Measurements from ENCODE around the gene TSPAN9. TPM values are rescaled to one million over a fixed set of nuclear protein-coding genes. Genes with fewer than 3 reads are reported as not detected.

The TSPAN9 gene
- total RNA-seq, 1 donor from 2014 or later, result 7.8 TPM

DNA sequence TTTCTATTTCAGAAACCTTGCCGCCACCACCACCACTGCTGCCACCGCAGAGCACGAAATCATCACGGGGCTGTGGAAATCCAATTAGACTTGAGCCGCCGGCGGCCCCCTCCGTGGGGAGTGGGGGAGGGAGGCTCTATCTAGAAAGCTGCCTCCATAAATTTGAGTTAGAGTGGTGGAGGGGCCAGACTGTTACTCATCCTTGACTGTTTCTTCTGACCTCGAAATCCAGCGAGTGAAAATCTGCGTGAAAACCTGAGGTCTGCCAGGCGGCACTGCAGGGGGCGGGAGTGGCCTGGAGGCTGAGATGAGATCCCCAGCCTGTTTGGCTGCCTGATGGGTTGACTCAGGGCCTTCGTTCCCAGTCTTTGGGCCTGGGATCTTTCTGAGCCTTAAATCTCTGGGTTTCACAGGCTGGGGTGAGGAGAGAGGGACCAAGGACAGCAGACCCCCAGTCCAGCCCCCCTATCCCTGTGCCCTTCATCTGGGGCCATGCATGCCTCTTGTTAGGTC is 29.9 kb downstream of the TSPAN9 start:
- Mint-ChIP-seq H3K9me3 (no peaks in the 10 kb centered on the region), H3K4me3 (no peak overlapping the region), H3K4me1 (peaks cover 51% of the 10 kb centered on the region), H3K36me3 (no peaks in the 10 kb centered on the region), H3K27ac (no peak overlapping the region), H3K27me3 (ENCODE audit: insufficient read depth, low read depth) (peaks cover 13% of the 10 kb centered on the region)
- Histone ChIP-seq H3K4me1 (peaks cover 29% of the 10 kb centered on the region), H3K36me3 (no peaks in the 10 kb centered on the region), H3K9me3 (ENCODE audit: low read depth) (no peaks in the 10 kb centered on the region), H4K20me1 (ENCODE audit: low read depth) (no peaks in the 10 kb centered on the region), H3K27ac (no peak overlapping the region), H3K27me3 (no peaks in the 10 kb centered on the region), H3K79me2 (ENCODE audit: low read depth) (no peaks in the 10 kb centered on the region), H3K4me3 (no peak overlapping the region), H3K4me2 (no peak overlapping the region), H2AFZ (replicated peaks) (no peak overlapping the region), H3K9ac (no peak overlapping the region), H3F3A (ENCODE audit: low read depth) (peaks cover 30% of the 10 kb centered on the region)
- no peak for TF ChIP-seq EZH2phosphoT487 (IDR thresholded peaks at IDR 0.05)
- TF ChIP-seq EZH2 (IDR thresholded peaks at IDR 0.05), result no peak
- TF ChIP-seq, protein P1, sequence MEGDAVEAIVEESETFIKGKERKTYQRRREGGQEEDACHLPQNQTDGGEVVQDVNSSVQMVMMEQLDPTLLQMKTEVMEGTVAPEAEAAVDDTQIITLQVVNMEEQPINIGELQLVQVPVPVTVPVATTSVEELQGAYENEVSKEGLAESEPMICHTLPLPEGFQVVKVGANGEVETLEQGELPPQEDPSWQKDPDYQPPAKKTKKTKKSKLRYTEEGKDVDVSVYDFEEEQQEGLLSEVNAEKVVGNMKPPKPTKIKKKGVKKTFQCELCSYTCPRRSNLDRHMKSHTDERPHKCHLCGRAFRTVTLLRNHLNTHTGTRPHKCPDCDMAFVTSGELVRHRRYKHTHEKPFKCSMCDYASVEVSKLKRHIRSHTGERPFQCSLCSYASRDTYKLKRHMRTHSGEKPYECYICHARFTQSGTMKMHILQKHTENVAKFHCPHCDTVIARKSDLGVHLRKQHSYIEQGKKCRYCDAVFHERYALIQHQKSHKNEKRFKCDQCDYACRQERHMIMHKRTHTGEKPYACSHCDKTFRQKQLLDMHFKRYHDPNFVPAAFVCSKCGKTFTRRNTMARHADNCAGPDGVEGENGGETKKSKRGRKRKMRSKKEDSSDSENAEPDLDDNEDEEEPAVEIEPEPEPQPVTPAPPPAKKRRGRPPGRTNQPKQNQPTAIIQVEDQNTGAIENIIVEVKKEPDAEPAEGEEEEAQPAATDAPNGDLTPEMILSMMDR (IDR thresholded peaks at IDR 0.05), result no peak
- peak; percentile 46 for DNase-seq (ENCODE audit: low spot score)

- H4K20me1 ChIP-seq (ENCODE audit: low read depth), result no peaks in the 10 kb centered on the region
- no peak for TF ChIP-seq EZH2 (IDR thresholded peaks at IDR 0.05)
- H3K4me2 ChIP-seq, result no peak overlapping the region
- no peak overlapping the region for H2AFZ ChIP-seq (replicated peaks)
- DNase-seq (ENCODE audit: low spot score), result no peak
- Mint-ChIP-seq H3K9me3 (no peaks in the 10 kb centered on the region), H3K27me3 (ENCODE audit: insufficient read depth, low read depth) (peaks cover 13% of the 10 kb centered on the region), H3K4me3 (no peak overlapping the region), H3K27ac (no peak overlapping the region), H3K36me3 (no peaks in the 10 kb centered on the region), H3K4me1 (peaks cover 51% of the 10 kb centered on the region)
- H3K36me3 ChIP-seq, result no peaks in the 10 kb centered on the region
- H3K4me3 ChIP-seq, result no peak overlapping the region
- H3K79me2 ChIP-seq (ENCODE audit: low read depth), result no peaks in the 10 kb centered on the region
- no peak overlapping the region for H3K27ac ChIP-seq
- H3K27me3 ChIP-seq, result no peaks in the 10 kb centered on the region
- H3K4me1 ChIP-seq, result peaks cover 29% of the 10 kb centered on the region
- H3K9me3 ChIP-seq (ENCODE audit: low read depth), result no peaks in the 10 kb centered on the region
- no peak overlapping the region for H3K9ac ChIP-seq
- peaks cover 30% of the 10 kb centered on the region for H3F3A ChIP-seq (ENCODE audit: low read depth)
Observed at GRCh38 chr12:3107954-3108353, 30.8 kb downstream of the TSPAN9 start.

GRCh38 chr12:3110578-3110977 is 33.4 kb downstream of the TSPAN9 start:
- H3K36me3 Mint-ChIP-seq, result no peaks in the 10 kb centered on the region
- no peaks in the 10 kb centered on the region for H3K9me3 Mint-ChIP-seq
- no peak for DNase-seq (ENCODE audit: low spot score)
- H3K27me3 ChIP-seq, result no peaks in the 10 kb centered on the region
- no peak overlapping the region for H3K27ac ChIP-seq
- H3K27ac Mint-ChIP-seq, result peak overlapping the region; percentile 3
- H3K4me1 Mint-ChIP-seq, result peaks cover 34% of the 10 kb centered on the region
- H3K4me3 Mint-ChIP-seq, result no peak overlapping the region
- H3K4me2 ChIP-seq, result no peak overlapping the region
- H3K9me3 ChIP-seq (ENCODE audit: low read depth), result no peaks in the 10 kb centered on the region
- peaks cover 11% of the 10 kb centered on the region for H3K27me3 Mint-ChIP-seq (ENCODE audit: insufficient read depth, low read depth)
- TF ChIP-seq EZH2 (IDR thresholded peaks at IDR 0.05), result no peak
- TF ChIP-seq EZH2phosphoT487 (IDR thresholded peaks at IDR 0.05), result no peak
- TF ChIP-seq, protein P1 (IDR thresholded peaks at IDR 0.05), result no peak
- H4K20me1 ChIP-seq (ENCODE audit: low read depth), result no peaks in the 10 kb centered on the region
- no peak overlapping the region for H2AFZ ChIP-seq (replicated peaks)
- H3K4me1 ChIP-seq, result peaks cover 9% of the 10 kb centered on the region
- no peak overlapping the region for H3K4me3 ChIP-seq
- no peak overlapping the region for H3K9ac ChIP-seq
- no peaks in the 10 kb centered on the region for H3K36me3 ChIP-seq
- H3F3A ChIP-seq (ENCODE audit: low read depth), result peaks cover 13% of the 10 kb centered on the region
- H3K79me2 ChIP-seq (ENCODE audit: low read depth), result no peaks in the 10 kb centered on the region

DNA sequence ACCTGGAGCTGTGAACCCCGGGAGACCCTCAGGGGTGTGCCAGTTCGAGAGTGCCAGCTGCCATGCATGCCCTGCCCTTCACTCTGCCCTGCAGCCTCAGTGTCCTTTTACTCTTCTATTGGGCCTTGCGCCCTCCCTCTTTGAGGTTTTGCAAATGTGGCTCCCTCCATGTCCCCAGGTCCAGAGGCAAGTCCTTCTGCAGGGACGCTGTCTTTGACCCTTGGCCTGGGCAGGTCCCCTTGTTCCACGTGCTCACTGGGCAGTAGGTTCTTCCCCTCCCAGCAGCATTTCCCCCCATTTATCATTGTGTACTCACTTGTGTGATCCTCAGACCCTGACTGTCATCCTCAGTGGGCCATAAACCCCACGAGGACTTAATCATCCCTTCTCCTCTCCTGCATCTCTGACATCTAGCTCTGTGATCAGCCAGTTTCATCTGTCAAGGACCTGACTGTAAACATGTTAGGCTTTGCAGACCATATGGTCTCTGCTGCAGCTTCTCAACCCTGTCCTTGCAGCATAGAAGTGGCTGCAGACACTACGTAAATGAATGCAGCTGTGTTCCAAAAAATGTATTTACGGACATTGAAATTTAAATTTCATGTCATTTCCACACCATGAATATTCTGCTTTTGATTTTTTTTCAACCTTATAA is 36.6 kb downstream of the TSPAN9 start:
- Histone ChIP-seq H4K20me1 (ENCODE audit: low read depth) (no peaks in the 10 kb centered on the region), H3K79me2 (ENCODE audit: low read depth) (no peaks in the 10 kb centered on the region), H3K9me3 (ENCODE audit: low read depth) (no peaks in the 10 kb centered on the region), H3K9ac (no peak overlapping the region), H3K4me2 (no peak overlapping the region), H2AFZ (replicated peaks) (no peak overlapping the region), H3K27me3 (no peaks in the 10 kb centered on the region), H3K4me1 (peaks cover 6% of the 10 kb centered on the region), H3K27ac (no peak overlapping the region), H3K36me3 (no peaks in the 10 kb centered on the region), H3F3A (ENCODE audit: low read depth) (no peaks in the 10 kb centered on the region), H3K4me3 (no peak overlapping the region)
- no peak overlapping the region for H3K27ac Mint-ChIP-seq
- H3K27me3 Mint-ChIP-seq (ENCODE audit: insufficient read depth, low read depth), result peaks cover 5% of the 10 kb centered on the region
- peaks cover 31% of the 10 kb centered on the region for H3K4me1 Mint-ChIP-seq
- no peak for DNase-seq (ENCODE audit: low spot score)
- H3K4me3 Mint-ChIP-seq, result no peak overlapping the region
- H3K36me3 Mint-ChIP-seq, result no peaks in the 10 kb centered on the region
- no peaks in the 10 kb centered on the region for H3K9me3 Mint-ChIP-seq
- TF ChIP-seq, protein P1 (IDR thresholded peaks at IDR 0.05), result no peak
- TF ChIP-seq EZH2phosphoT487 (IDR thresholded peaks at IDR 0.05) (no peak), EZH2 (IDR thresholded peaks at IDR 0.05) (no peak)
